ENCODE results near the gene WWC2. TPM values are rescaled to one million over a fixed set of nuclear protein-coding genes. Genes with fewer than 3 reads are reported as not detected.

Gene WWC2
- total and polyA plus RNA-seq, 2 experiments from 2014 or later = 33.2 to 48.3 TPM

DNA sequence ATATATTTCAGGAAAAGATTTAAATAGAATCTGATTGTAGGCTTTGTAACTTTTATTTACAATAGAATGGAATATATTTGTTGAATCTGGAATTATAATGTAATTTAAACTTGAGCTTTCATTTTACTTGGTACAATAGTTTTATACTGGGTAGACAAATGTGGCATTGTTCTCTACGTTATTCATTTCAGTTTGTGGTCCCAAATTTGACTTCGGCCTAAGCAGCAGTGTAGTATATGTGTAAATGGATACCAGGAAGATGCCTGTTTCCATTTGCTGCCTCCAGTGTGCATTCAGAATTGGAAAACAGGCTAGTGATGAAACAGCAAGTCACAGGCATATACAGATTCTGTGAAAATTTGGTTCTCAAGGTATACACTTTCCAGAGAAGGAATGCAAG lies 143.2 kb downstream of the WWC2 start:
- Histone ChIP-seq H3K9me2 (ENCODE audit: insufficient read depth) (no peaks in the 10 kb centered on the region), H3F3A (ENCODE audit: insufficient read depth) (0 out of 2 replicates have a peak, but pooled peaks cover 17% of the 10 kb centered on the region), H4K20me1 (ENCODE audit: insufficient read depth) (no peaks in the 10 kb centered on the region), H3K4me1 (ENCODE audit: insufficient read depth) (peaks cover 15% of the 10 kb centered on the region; the same call in 1 of the 2 replicates), H3K9ac (no peak overlapping the region; the same call in 1 of the 2 replicates), H3K27ac (0 out of 2 replicates have a peak overlapping the region, but pooled peaks have one; percentile 31), H3K27me3 (replicated peaks; ENCODE audit: insufficient read depth) (no peaks in the 10 kb centered on the region), H2AFZ (no peak overlapping the region), H3K79me2 (ENCODE audit: insufficient read depth) (peaks cover 50% of the 10 kb centered on the region), H3K4me3 (no peak overlapping the region), H3K36me3 (ENCODE audit: low read depth) (peaks cover 48% of the 10 kb centered on the region), H3K9me3 (ENCODE audit: low read depth) (no peaks in the 10 kb centered on the region), H3K4me2 (ENCODE audit: unreplicated experiment) (no peak overlapping the region)
- 94 to 97% methylated on average over 2 of the region's 2 CpGs for WGBS, 2 experiments (ENCODE audit: low coverage in 1 of 2, low lambda C conversion rate in 2 of 2, missing lambda C conversion rate in 2 of 2)
- TF ChIP-seq EZH2 (IDR thresholded peaks at IDR 0.05; ENCODE audit: insufficient read depth, poor library complexity, severe bottlenecking) (no peak), EZH2phosphoT487 (IDR thresholded peaks at IDR 0.05; ENCODE audit: insufficient read depth, low read depth) (no peak)
- no peak for DNase-seq
- in situ Hi-C loops (cut with MboI) = no loop called here

- no peak overlapping the region for H3K4me2 ChIP-seq (ENCODE audit: unreplicated experiment)
- H3K4me1 ChIP-seq (ENCODE audit: insufficient read depth) = peaks cover 15% of the 10 kb centered on the region; the same call in 1 of the 2 replicates
- H3K36me3 ChIP-seq (ENCODE audit: low read depth) = peaks cover 60% of the 10 kb centered on the region
- no peaks in the 10 kb centered on the region for H3K9me3 ChIP-seq (ENCODE audit: low read depth)
- in situ Hi-C loops (cut with MboI) = no loop called here
- H3F3A ChIP-seq (ENCODE audit: insufficient read depth) = 0 out of 2 replicates have a peak, but pooled peaks cover 17% of the 10 kb centered on the region
- peaks cover 33% of the 10 kb centered on the region for H3K79me2 ChIP-seq (ENCODE audit: insufficient read depth)
- WGBS, 2 experiments (ENCODE audit: low coverage in 1 of 2, low lambda C conversion rate in 2 of 2, missing lambda C conversion rate in 2 of 2) = 79 to 84% methylated on average over 8 of the region's 8 CpGs
- no peak overlapping the region for H3K9ac ChIP-seq
- H3K27ac ChIP-seq = no peak overlapping the region
- no peaks in the 10 kb centered on the region for H3K27me3 ChIP-seq (replicated peaks; ENCODE audit: insufficient read depth)
- H2AFZ ChIP-seq = no peak overlapping the region
- H3K9me2 ChIP-seq (ENCODE audit: insufficient read depth) = no peaks in the 10 kb centered on the region
- no peak for TF ChIP-seq EZH2phosphoT487 (IDR thresholded peaks at IDR 0.05; ENCODE audit: insufficient read depth, low read depth)
- TF ChIP-seq EZH2 (IDR thresholded peaks at IDR 0.05; ENCODE audit: insufficient read depth, poor library complexity, severe bottlenecking) = no peak
- no peak overlapping the region for H3K4me3 ChIP-seq
- DNase-seq = no peak
- H4K20me1 ChIP-seq (ENCODE audit: insufficient read depth) = no peaks in the 10 kb centered on the region
Measured at GRCh38 chr4:183244019-183244418, 145.0 kb downstream of the WWC2 start.

GRCh38 chr4:183244506-183244905 lies 145.4 kb downstream of the WWC2 start:
- TF ChIP-seq EZH2 (IDR thresholded peaks at IDR 0.05; ENCODE audit: insufficient read depth, poor library complexity, severe bottlenecking) = no peak
- no peak for TF ChIP-seq EZH2phosphoT487 (IDR thresholded peaks at IDR 0.05; ENCODE audit: insufficient read depth, low read depth)
- Histone ChIP-seq H3K4me2 (ENCODE audit: unreplicated experiment) (no peak overlapping the region), H3K9ac (no peak overlapping the region), H2AFZ (no peak overlapping the region), H3K4me3 (no peak overlapping the region), H3F3A (ENCODE audit: insufficient read depth) (0 out of 2 replicates have a peak, but pooled peaks cover 17% of the 10 kb centered on the region), H3K27me3 (replicated peaks; ENCODE audit: insufficient read depth) (no peaks in the 10 kb centered on the region), H3K27ac (no peak overlapping the region), H3K4me1 (ENCODE audit: insufficient read depth) (peaks cover 15% of the 10 kb centered on the region; the same call in 1 of the 2 replicates), H3K9me2 (ENCODE audit: insufficient read depth) (no peaks in the 10 kb centered on the region), H3K79me2 (ENCODE audit: insufficient read depth) (peaks cover 29% of the 10 kb centered on the region), H4K20me1 (ENCODE audit: insufficient read depth) (no peaks in the 10 kb centered on the region), H3K36me3 (ENCODE audit: low read depth) (peaks cover 64% of the 10 kb centered on the region), H3K9me3 (ENCODE audit: low read depth) (no peaks in the 10 kb centered on the region)
- no peak for DNase-seq
- in situ Hi-C loops (cut with MboI) = no loop called here
- 94 to 100% methylated on average over 2 of the region's 2 CpGs for WGBS, 2 experiments (ENCODE audit: low coverage in 1 of 2, low lambda C conversion rate in 2 of 2, missing lambda C conversion rate in 2 of 2)

GRCh38 chr4:183248201-183248600 lies 149.1 kb downstream of the WWC2 start:
- 0 out of 2 replicates have a peak, but pooled peaks cover 3% of the 10 kb centered on the region for H3K4me1 ChIP-seq (ENCODE audit: insufficient read depth)
- H3F3A ChIP-seq (ENCODE audit: insufficient read depth) = no peaks in the 10 kb centered on the region
- H3K9me2 ChIP-seq (ENCODE audit: insufficient read depth) = no peaks in the 10 kb centered on the region
- DNase-seq = no peak
- no peak overlapping the region for H3K4me3 ChIP-seq
- H3K36me3 ChIP-seq (ENCODE audit: low read depth) = peaks cover 61% of the 10 kb centered on the region
- no peak overlapping the region for H3K9ac ChIP-seq
- H3K4me2 ChIP-seq (ENCODE audit: unreplicated experiment) = no peak overlapping the region
- in situ Hi-C loops (cut with MboI) = no loop called here
- no peaks in the 10 kb centered on the region for H3K9me3 ChIP-seq (ENCODE audit: low read depth)
- TF ChIP-seq EZH2 (IDR thresholded peaks at IDR 0.05; ENCODE audit: insufficient read depth, poor library complexity, severe bottlenecking) = no peak
- TF ChIP-seq EZH2phosphoT487 (IDR thresholded peaks at IDR 0.05; ENCODE audit: insufficient read depth, low read depth) = no peak
- H3K79me2 ChIP-seq (ENCODE audit: insufficient read depth) = peaks cover 6% of the 10 kb centered on the region; the same call in 1 of the 2 replicates
- no peak overlapping the region for H3K27ac ChIP-seq
- H2AFZ ChIP-seq = no peak overlapping the region
- H3K27me3 ChIP-seq (replicated peaks; ENCODE audit: insufficient read depth) = no peaks in the 10 kb centered on the region
- WGBS, 2 experiments (ENCODE audit: low coverage in 1 of 2, low lambda C conversion rate in 2 of 2, missing lambda C conversion rate in 2 of 2) = 100% methylated on average over 2 of the region's 2 CpGs
- no peaks in the 10 kb centered on the region for H4K20me1 ChIP-seq (ENCODE audit: insufficient read depth)
